A673 (cell line): ENCODE data around the gene SH2D6. TPM values are rescaled to one million over a fixed set of nuclear protein-coding genes. Genes with fewer than 3 reads are reported as not detected.

ENCODE experiments used
- BruUV-seq: library from RNA; stranded (reverse); fragments of 400-500 nt; replicated peaks from 2 replicates; lab custom pipeline; 2021; lab: Mats Ljungman, UMichigan
- CTCF ChIA-PET: fragments of 300-600 bp; sonication (Branson Sonifier 250); formaldehyde crosslinking; loops from one replicate; lab custom pipeline; 2022; ENCODE audit warnings: antibody characterized with exemption; lab: Charles Lee
- POLR2A ChIA-PET: fragments of 300-600 bp; sonication (Branson Sonifier 250); formaldehyde crosslinking; loops from one replicate; lab custom pipeline; 2022; ENCODE audit warnings: antibody characterized with exemption; ENCODE audit not compliant: low non-redundant PET; lab: Charles Lee
- DNase-seq: peaks from one replicate; pipeline ENCODE4 v3.0.0-alpha.2; 2015; ENCODE audit warnings: low spot score
- H3K27ac ChIP-seq: fragments of 200-600 bp; sonication (generic); 2 replicates; pipeline ENCODE4 v1.5.1; 2016; ENCODE audit warnings: mixed run types, low read depth, mild to moderate bottlenecking, mixed read lengths, antibody characterized with exemption, low read length; ENCODE audit not compliant: poor library complexity, severe bottlenecking
- H3K27me3 ChIP-seq: fragments of 200-600 bp; sonication (generic); replicated peaks from 2 replicates; pipeline ENCODE4 v1.6.1; 2017; ENCODE audit warnings: mixed run types, low read depth, mild to moderate bottlenecking, mixed read lengths, antibody characterized with exemption, low read length; ENCODE audit not compliant: insufficient read depth, poor library complexity
- H3K36me3 ChIP-seq: fragments of 200-600 bp; sonication (generic); 2 replicates; pipeline ENCODE4 v1.6.1; 2016; ENCODE audit warnings: mixed run types, mild to moderate bottlenecking, mixed read lengths, antibody characterized with exemption, low read length; ENCODE audit not compliant: insufficient read depth, poor library complexity, severe bottlenecking
- H3K4me1 ChIP-seq: fragments of 200-600 bp; sonication (generic); 2 replicates; pipeline ENCODE4 v1.6.1; 2017; ENCODE audit warnings: mixed run types, mild to moderate bottlenecking, mixed read lengths, antibody characterized with exemption, low read length; ENCODE audit not compliant: insufficient read depth, poor library complexity, severe bottlenecking
- H3K4me3 ChIP-seq: fragments of 200-600 bp; sonication (generic); 2 replicates; pipeline ENCODE4 v1.5.1; 2016; ENCODE audit warnings: low read depth, mixed run types, mild to moderate bottlenecking, mixed read lengths, low read length; ENCODE audit not compliant: poor library complexity, severe bottlenecking
- H3K9me3 ChIP-seq: fragments of 200-600 bp; sonication (generic); 2 replicates; pipeline ENCODE4 v1.6.1; 2016; ENCODE audit warnings: mixed run types, low read depth, mild to moderate bottlenecking, mixed read lengths, antibody characterized with exemption, low read length; ENCODE audit not compliant: poor library complexity, severe bottlenecking
- EZH2 ChIP-seq: fragments of 200-600 bp; sonication (generic); IDR thresholded peaks from 2 replicates; pipeline ENCODE4 v1.6.1; 2017; ENCODE audit warnings: borderline replicate concordance, low read depth, mild to moderate bottlenecking, mixed read lengths, antibody characterized with exemption, low read length; ENCODE audit not compliant: poor library complexity, severe bottlenecking
- intact Hi-C: fragments of 100-400 bp; cut with micrococcal nuclease; formaldehyde crosslinking; loops from one replicate; pipeline ENCODE4 v1.10.0; 2022; ENCODE audit not compliant: unreplicated experiment
- total RNA-seq: library from RNA; stranded (reverse); gene quantifications from 2 replicates; pipeline ENCODE4 v1.2.3, GENCODE V29; 2021
- TF ChIP-seq, protein P1 (sequence below): fragments of 300-800, 200-600 bp; sonication (generic); conservative IDR thresholded peaks from 2 replicates; pipeline ENCODE4 v1.5.1; 2017; ENCODE audit warnings: low read depth, mild to moderate bottlenecking, antibody characterized with exemption, low read length, moderate library complexity, mixed read lengths

Gene SH2D6
- total RNA-seq, 1 experiment from 2014 or later = 0.52 TPM

DNA sequence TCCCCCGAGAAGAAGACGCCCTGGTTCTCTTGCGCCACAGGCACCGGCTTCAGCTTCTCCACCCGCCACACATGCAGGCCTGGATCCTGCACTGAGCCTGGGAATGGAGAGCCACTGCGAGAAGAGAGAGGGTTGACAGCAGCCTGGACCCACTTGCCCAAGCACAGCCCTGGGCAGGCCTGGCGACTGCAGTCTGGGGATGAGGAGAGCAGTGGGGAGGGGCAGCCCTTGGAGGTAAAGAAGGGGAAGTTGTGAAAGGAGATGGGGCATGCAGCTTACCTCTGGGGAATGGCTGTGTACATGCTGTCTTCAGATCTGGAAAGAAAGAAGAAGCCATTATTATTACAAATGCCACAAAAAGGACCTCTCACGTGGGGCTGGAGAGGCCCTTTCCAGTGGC, 16.7 kb upstream of the SH2D6 start:
- Histone ChIP-seq H3K27me3 (no peaks in the 10 kb centered on the region), H3K9me3 (no peaks in the 10 kb centered on the region), H3K4me1 (peaks cover 12% of the 10 kb centered on the region), H3K27ac (no peak overlapping the region), H3K36me3 (peaks cover 15% of the 10 kb centered on the region), H3K4me3 (no peak overlapping the region)
- ChIA-PET POLR2A (no interaction called here), CTCF (no interaction called here)
- intact Hi-C loops = no loop called here
- BruUV-seq = no TSS peak
- DNase-seq = no peak
- no peak for TF ChIP-seq EZH2
- TF ChIP-seq, protein P1, sequence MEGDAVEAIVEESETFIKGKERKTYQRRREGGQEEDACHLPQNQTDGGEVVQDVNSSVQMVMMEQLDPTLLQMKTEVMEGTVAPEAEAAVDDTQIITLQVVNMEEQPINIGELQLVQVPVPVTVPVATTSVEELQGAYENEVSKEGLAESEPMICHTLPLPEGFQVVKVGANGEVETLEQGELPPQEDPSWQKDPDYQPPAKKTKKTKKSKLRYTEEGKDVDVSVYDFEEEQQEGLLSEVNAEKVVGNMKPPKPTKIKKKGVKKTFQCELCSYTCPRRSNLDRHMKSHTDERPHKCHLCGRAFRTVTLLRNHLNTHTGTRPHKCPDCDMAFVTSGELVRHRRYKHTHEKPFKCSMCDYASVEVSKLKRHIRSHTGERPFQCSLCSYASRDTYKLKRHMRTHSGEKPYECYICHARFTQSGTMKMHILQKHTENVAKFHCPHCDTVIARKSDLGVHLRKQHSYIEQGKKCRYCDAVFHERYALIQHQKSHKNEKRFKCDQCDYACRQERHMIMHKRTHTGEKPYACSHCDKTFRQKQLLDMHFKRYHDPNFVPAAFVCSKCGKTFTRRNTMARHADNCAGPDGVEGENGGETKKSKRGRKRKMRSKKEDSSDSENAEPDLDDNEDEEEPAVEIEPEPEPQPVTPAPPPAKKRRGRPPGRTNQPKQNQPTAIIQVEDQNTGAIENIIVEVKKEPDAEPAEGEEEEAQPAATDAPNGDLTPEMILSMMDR = no peak

DNA sequence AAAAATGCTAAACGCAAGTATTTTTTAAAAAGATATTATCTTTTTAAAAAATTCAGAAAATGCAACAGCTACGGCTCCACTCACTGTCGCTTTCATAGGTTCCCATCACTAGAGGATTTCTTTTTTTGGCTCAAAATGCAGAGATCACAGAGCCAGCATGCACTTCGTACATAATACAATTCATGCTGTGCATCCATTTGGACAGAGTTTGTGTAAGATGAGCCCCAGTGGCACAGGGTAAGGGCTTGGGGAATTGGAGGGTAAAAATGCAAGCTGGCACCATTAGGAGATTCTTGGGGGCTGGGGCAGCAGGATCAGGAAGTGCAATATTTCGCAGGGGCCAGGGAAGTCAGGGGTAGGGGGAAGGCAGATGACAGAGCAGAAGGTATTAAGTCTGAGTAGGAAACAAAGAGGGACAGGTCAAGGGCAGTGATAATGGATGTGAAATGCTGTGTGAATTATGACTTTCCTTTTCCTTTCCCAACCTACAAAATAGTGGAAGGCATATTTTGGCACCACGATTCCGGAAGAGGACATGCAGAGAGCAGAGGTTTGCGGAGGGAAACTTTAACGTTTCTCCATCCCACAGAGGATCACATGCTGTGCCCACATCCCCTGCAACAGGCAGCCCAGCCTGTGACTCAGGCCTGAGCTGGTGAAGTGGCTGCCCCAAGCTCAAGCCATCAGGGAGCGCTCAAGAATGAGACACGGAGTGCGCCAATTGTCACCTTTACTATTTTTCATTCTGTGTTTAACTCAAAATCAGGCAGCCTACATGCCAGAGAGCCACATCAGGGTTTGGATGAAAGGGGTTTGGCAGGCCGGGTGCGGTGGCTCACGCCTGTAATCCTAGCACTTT, 13.1 kb upstream of the SH2D6 start:
- peak overlapping the region; percentile 65 for H3K27ac ChIP-seq
- POLR2A ChIA-PET = interaction anchor here (0.7 kb wide), 1 partner anchor 713 kb away, joined by 3 read pairs; no protein-coding TSS in a partner anchor
- H3K4me3 ChIP-seq = peak overlapping the region; percentile 15

DNA sequence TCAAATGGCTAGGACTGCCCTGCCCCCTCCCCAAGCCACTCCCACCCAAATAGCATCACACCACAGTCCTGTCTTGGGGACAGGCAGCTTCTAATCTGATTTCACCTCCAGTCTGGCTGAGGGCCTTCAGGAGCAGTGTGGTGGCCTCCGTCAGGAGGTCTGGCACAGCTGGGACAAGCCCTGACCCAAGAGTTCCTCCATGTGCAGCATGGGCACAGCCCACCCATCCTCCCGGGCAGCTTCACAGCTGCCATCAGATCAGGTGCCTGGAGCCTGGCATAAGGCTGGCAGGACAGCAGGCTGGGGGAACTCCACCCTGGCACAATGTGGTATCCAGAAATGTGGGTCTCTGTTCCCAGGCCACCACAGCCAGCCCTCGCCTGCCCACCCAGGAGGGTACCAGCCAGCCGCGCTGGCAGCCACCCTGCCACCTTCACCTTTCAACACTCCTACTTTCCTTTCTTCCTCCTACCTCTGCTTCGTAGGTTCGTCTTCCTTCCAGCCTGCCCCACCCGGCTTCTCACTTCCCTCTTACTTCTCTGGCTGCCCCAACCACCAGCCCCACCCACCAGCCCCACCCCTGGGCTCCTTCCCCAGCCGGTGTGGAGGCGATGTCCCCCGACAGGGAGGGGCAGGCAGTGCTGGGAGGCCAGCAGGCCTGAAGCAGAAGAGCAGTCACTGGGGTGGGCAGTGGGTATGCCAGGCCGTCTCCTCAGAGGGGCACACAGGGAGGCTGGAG, 8.5 kb upstream of the SH2D6 start, which contains the start of gene CAPG:
TSS of gene CAPG (minus strand) at position 522 of the 739 bp plus-strand sequence. CDS start 8,221 bp downstream, outside the sequence.
- Histone ChIP-seq H3K36me3 (no peaks in the 10 kb centered on the region), H3K27ac (peak within 1 kb of the TSS; percentile 12), H3K4me3 (no peak within 1 kb of the TSS), H3K27me3 (no peaks in the 10 kb centered on the region), H3K9me3 (no peaks in the 10 kb centered on the region), H3K4me1 (peaks cover 49% of the 10 kb centered on the region)
- no peak for DNase-seq
- TF ChIP-seq EZH2 = no peak
- TF ChIP-seq, protein P1 = no peak
- CTCF ChIA-PET = no interaction called here
- BruUV-seq = no TSS peak
- POLR2A ChIA-PET = no interaction called here
- intact Hi-C loops = no loop called here

More for the DNA sequence above, 13.1 kb upstream of the SH2D6 start:
- no peaks in the 10 kb centered on the region for H3K27me3 ChIP-seq
- CTCF ChIA-PET = interaction anchor here (0.7 kb wide), 1 partner anchor 140 kb away, joined by 5 read pairs; no protein-coding TSS in a partner anchor
- peak; percentile 91 for DNase-seq
- BruUV-seq = no TSS peak
- H3K9me3 ChIP-seq = no peaks in the 10 kb centered on the region
- H3K4me1 ChIP-seq = peaks cover 25% of the 10 kb centered on the region
- peaks cover 14% of the 10 kb centered on the region for H3K36me3 ChIP-seq
- TF ChIP-seq, protein P1 = no peak
- no peak for TF ChIP-seq EZH2
- intact Hi-C loops = no loop called here
